Lung (tissue), 12 donors: ENCODE measurements around the gene NDUFA3. TPM values are rescaled to one million over a fixed set of nuclear protein-coding genes. Genes with fewer than 3 reads are reported as not detected.

ENCODE experiments used
- ATAC-seq: fragments of 200-7000 bp; cut with Tn5 transposase; one replicate; pipeline ENCODE4 v1.9.1; 2020; ENCODE audit warnings: moderate number of reproducible peaks; ENCODE audit not compliant: insufficient read depth, low FRiP score
- DNase-seq, 3 donors: peaks; one replicate each; pipeline ENCODE4 v3.0.0-alpha.2; 2013 to 2017
- H3K27ac ChIP-seq, 2 donors: one replicate each; pipeline ENCODE4 v1.5.1; 2013; ENCODE audit warnings: mild to moderate bottlenecking in 2 of 2, moderate library complexity in 2 of 2, control low read depth in 1 of 2, inconsistent platforms in 1 of 2, low read depth in 1 of 2, low read length in 1 of 2
- H3K27me3 ChIP-seq, 3 donors: one replicate each; pipeline ENCODE4 v1.5.1; 2013; ENCODE audit warnings: low read length in 2 of 3; ENCODE audit not compliant: control insufficient read depth in 3 of 3, insufficient read depth in 3 of 3
- H3K36me3 ChIP-seq, 4 donors: one replicate each; pipeline ENCODE4 v1.5.1; 2013; ENCODE audit warnings: low read length in 4 of 4, mild to moderate bottlenecking in 1 of 4, moderate library complexity in 1 of 4; ENCODE audit not compliant: control insufficient read depth in 4 of 4, insufficient read depth in 4 of 4
- H3K4me1 ChIP-seq, 5 donors: one replicate each; pipeline ENCODE4 v1.5.1; 2013; ENCODE audit warnings: low read length in 5 of 5, mild to moderate bottlenecking in 2 of 5, moderate library complexity in 1 of 5; ENCODE audit not compliant: control insufficient read depth in 5 of 5, insufficient read depth in 5 of 5
- H3K4me3 ChIP-seq: one replicate; pipeline ENCODE4 v1.5.1; 2013; ENCODE audit warnings: mild to moderate bottlenecking, control low read depth, moderate library complexity
- H3K9ac ChIP-seq, 2 donors: one replicate each; pipeline ENCODE4 v1.5.1; 2013; ENCODE audit warnings: low read length in 2 of 2, control low read depth in 1 of 2; ENCODE audit not compliant: insufficient read depth in 1 of 2
- H3K9me3 ChIP-seq, 4 donors: one replicate each; pipeline ENCODE4 v1.5.1; 2013; ENCODE audit warnings: low read length in 3 of 4, mild to moderate bottlenecking in 1 of 4, moderate library complexity in 1 of 4; ENCODE audit not compliant: control insufficient read depth in 4 of 4, insufficient read depth in 3 of 4
- CTCF ChIP-seq: IDR thresholded peaks from 2 replicates; pipeline ENCODE4 v1.5.1; 2012; ENCODE audit warnings: mild to moderate bottlenecking; ENCODE audit errors: control extremely low read depth, extremely low read depth
- WGBS, 2 donors: extraction: QIAGEN DNeasy Blood & Tissue Kit; methylation state at CpG; one replicate each; pipeline ENCODE4 v1.1.7; 2013; 5-methylcytosine and 5-hydroxymethylcytosine counted together
- polyA plus RNA-seq, 2 donors: library from polyadenylated mRNA; stranded (reverse); fragments of 200-250 nt; gene quantifications; one replicate each; pipeline ENCODE4 v1.2.1, GENCODE V29; 2013
- total RNA-seq, 2 donors: library from RNA; depleted of rRNA in 1 of 2; stranded (reverse); fragments of >200 nt in 1 of 2; gene quantifications; one replicate each; pipeline ENCODE4 v1.2.1, GENCODE V29; 2014 to 2021
- donor health status: control.
- donor health status: control.
- donor health status: Bipolar disorder and iron deficiency.
- donor health status: healthy.
- donor health status: DM: yes; HTN: yes; CAD: no.

NDUFA3 gene
- total and polyA plus RNA-seq, 4 donors, result 12.8 to 548 (median 116) TPM

- Histone ChIP-seq H3K9ac (no peak overlapping the region), H3K36me3 (peaks cover 16 to 83% (median 52%) of the 10 kb centered on the region in 4 donors), H3K27ac (no peak overlapping the region), H3K9me3 (no peaks in the 10 kb centered on the region), H3K4me1 (peaks cover 0 to 1% (median 0%) of the 10 kb centered on the region in 5 donors), H3K27me3 (no peaks in the 10 kb centered on the region), H3K4me3 (no peak overlapping the region)
- DNase-seq (no peak), ATAC-seq (no peak)
- WGBS, 2 donors, result 92 to 95% methylated on average over 28 of the region's 28 CpGs
- no peak for TF ChIP-seq CTCF
Measured at GRCh38 chr19:54145541-54146158, 43.0 kb downstream of the NDUFA3 start.

- H3K9ac ChIP-seq, result no peak overlapping the region
- H3K9me3 ChIP-seq, result no peaks in the 10 kb centered on the region
- H3K4me1 ChIP-seq, result no peaks in the 10 kb centered on the region
- ATAC-seq (no peak), DNase-seq (no peak)
- 74 to 100% methylated on average over 3 of the region's 3 CpGs for WGBS, 2 donors
- H3K27ac ChIP-seq, result no peak overlapping the region
- no peaks in the 10 kb centered on the region for H3K27me3 ChIP-seq
- H3K4me3 ChIP-seq, result no peak overlapping the region
- no peak for TF ChIP-seq CTCF
- peaks cover 16 to 94% (median 63%) of the 10 kb centered on the region in 4 donors for H3K36me3 ChIP-seq
Measured at GRCh38 chr19:54147676-54148075, 45.0 kb downstream of the NDUFA3 start.

- DNase-seq, result no peak
Measured at GRCh38 chr19:54148158-54148557, 45.5 kb downstream of the NDUFA3 start.

More at GRCh38 chr19:54148158-54148557, 45.5 kb downstream of the NDUFA3 start:
- H3K27ac ChIP-seq, result no peak overlapping the region
- 92 to 93% methylated on average over 18 to 19 of the region's 19 CpGs for WGBS, 2 donors
- ATAC-seq, result no peak
- H3K36me3 ChIP-seq, result peaks cover 13 to 94% (median 59%) of the 10 kb centered on the region in 4 donors
- H3K27me3 ChIP-seq, result no peaks in the 10 kb centered on the region
- H3K4me3 ChIP-seq, result no peak overlapping the region
- no peaks in the 10 kb centered on the region for H3K9me3 ChIP-seq
- no peak overlapping the region for H3K9ac ChIP-seq
- H3K4me1 ChIP-seq, result no peaks in the 10 kb centered on the region
- TF ChIP-seq CTCF, result no peak
